GM18870 (cell line): ENCODE results near the gene SRA1.

Source experiments
- ATAC-seq: cut with Tn5 transposase; IDR thresholded peaks from one replicate; pipeline ENCODE4 v1.9.1; 2021; ENCODE audit warnings: moderate library complexity; ENCODE audit not compliant: unreplicated experiment

The SRA1 gene

GRCh38 chr5:140571105-140571504 is 13.8 kb upstream of the SRA1 start:
- ATAC-seq = no peak

- ATAC-seq = no peak
These were observed 13.2 kb upstream of the SRA1 start for GRCh38 chr5:140570488-140570887.

DNA sequence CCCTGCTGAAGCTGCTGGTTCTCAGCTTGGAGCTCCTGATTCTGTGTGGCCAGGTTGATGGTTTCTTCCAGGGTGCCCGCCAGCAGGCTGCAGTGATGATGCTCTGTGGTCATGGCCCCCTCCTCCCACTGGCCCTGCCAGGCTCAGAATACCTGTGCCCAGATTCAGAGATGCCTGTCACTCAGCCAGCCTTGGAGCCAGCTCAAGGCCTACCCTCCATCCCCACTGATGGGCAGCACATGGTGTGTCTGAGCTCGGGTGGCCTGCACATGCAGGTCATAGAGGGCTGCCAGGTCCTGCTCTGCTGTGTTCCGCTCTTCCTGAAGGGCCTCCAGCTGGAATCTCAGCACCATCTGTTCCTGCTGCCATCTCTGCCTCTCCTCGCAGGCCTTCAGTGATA is 12.8 kb upstream of the SRA1 start:
- no peak for ATAC-seq

GRCh38 chr5:140569197-140569596 is 11.9 kb upstream of the SRA1 start:
- ATAC-seq = peak; percentile 38

GRCh38 chr5:140568443-140569063 is 11.3 kb upstream of the SRA1 start:
- ATAC-seq = no peak

GRCh38 chr5:140567871-140568270 is 10.6 kb upstream of the SRA1 start:
- ATAC-seq = no peak

DNA sequence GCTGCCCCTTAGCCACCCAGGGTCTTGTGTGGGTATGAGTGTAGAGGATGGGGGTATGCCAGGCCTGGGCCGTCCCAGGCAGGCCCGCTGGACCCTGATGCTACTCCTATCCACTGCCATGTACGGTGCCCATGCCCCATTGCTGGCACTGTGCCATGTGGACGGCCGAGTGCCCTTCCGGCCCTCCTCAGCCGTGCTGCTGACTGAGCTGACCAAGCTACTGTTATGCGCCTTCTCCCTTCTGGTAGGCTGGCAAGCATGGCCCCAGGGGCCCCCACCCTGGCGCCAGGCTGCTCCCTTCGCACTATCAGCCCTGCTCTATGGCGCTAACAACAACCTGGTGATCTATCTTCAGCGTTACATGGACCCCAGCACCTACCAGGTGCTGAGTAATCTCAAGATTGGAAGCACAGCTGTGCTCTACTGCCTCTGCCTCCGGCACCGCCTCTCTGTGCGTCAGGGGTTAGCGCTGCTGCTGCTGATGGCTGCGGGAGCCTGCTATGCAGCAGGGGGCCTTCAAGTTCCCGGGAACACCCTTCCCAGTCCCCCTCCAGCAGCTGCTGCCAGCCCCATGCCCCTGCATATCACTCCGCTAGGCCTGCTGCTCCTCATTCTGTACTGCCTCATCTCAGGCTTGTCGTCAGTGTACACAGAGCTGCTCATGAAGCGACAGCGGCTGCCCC is 10.0 kb upstream of the SRA1 start:
- no peak for ATAC-seq

DNA sequence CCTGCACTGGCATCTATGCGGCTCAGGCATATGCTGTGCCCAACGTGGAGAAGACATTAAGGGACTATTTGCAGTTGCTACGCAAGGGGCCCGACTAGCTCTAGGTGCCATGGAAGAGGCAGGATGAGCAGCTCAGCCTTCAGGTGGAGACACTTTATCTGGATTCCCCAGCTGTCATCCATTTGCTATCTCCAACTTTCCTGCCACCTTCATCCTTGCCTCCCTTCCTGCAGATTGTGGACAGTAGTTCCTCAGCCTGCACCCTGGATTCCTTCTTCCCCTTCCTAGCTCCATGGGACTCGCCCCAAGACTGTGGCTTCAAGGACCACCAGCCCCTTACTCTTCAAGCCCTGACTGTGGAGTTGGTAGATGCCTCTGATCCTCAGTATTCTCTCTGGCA is 9.4 kb upstream of the SRA1 start:
- ATAC-seq = no peak

GRCh38 chr5:140565780-140566095 is 8.5 kb upstream of the SRA1 start:
- no peak for ATAC-seq

DNA sequence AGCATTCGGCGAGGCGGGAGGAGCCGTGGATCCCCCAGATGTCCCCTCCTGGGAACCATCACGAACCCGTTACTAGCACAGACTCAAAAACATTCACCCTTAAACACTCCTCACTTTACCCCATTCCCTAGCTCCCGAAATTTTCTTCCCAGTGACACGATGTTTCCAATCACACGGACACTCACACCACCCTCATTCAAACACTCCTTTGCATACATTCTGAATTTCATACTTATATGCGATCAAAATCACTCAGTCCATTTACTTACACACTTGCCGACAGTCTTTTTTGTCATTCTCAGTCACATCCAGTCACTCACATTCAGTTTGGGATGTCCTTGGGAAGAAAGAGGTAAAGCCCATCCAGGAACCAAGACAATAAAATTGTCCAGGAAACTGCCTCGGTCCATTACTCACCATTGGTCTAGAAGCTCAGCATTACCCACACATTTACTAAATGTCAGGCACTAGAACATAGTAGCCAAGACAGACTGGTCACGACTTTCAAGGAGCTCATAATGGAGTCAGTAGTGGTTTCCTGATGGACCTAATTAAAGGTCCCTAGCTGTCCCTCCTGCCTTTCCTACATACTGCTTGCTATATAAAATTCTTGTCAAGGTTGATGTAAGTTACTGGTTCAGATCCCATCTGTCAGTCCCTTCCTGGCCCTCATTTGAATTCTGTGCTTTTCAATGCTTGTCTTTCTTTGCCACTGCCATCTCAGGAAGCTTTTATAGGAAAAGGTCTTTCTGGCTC is 7.9 kb upstream of the SRA1 start:
- no peak for ATAC-seq

- peak; percentile 81 for ATAC-seq
These were observed 7.1 kb upstream of the SRA1 start, which contains the start of the genes APBB3 and SLC35A4 for GRCh38 chr5:140564196-140565023. Gene APBB3, minus strand, starts transcription at chr5:140564598. Its CDS starts 353 bp downstream, at chr5:140564245. Gene SLC35A4, plus strand, starts transcription at chr5:140564828. Its CDS starts 2,342 bp downstream, at chr5:140567170.

GRCh38 chr5:140563596-140563995 is 6.3 kb upstream of the SRA1 start:
- no peak for ATAC-seq

DNA sequence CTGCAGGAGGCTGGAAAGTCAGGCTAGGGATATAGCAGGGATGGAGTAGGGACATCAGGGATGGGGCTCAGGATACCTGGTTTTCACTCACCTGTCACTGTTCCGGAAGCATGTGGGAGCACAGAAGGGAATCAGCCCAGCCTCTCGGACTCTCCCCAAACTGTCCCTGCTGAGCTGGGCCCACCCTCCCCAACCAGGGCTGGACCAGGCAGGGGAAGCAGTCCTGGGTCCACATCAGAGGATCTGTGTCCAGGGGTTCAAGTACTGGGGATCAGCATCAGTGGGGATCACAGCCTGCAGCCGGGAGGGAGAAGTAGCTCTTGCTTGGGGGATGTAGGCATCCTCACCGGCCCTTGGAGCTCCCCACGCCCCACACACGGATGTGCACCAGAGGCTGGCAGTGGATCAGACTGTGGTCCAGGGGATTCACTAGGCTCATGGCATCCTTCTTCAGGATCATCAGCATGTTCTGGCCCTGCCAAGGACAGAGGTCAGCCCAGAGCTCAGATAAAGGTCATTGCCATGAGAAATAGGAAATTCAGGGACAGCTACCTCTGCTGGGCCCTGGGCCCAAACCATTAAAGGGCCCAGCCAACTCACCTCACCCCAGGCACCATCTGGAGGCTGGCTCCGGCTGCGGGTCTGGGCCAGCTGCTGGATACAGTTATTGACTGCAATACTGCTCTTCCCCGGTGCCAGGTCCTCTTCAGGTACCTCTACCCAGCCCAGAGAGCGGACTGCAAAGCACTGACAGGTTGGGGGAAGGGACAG is 4.7 kb upstream of the SRA1 start:
- no peak for ATAC-seq

- no peak for ATAC-seq
These were observed 3.0 kb upstream of the SRA1 start for GRCh38 chr5:140560227-140560626.

DNA sequence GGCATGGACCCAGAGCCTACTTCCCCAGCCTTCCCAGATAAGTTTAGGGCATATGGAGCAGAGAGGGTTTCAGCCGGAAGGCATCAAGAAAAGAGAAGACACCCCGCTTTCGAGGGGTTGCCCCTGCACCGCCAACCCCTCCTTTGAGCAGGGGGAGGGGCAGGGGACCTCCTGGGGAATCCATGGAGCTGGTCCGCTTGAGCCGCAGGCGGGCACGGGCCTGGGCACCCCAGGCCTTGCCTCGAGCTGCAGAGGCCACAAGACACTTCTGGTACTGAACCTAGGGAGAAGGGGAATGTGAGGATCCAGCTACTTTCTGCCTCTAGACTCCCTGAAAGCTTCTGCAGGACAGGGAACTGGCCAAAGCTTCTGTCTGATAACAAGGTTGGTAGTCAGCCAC is 1.3 kb upstream of the SRA1 start:
- ATAC-seq = no peak

- ATAC-seq = no peak
These were observed 692 bp upstream of the SRA1 start for GRCh38 chr5:140557965-140558364.

DNA sequence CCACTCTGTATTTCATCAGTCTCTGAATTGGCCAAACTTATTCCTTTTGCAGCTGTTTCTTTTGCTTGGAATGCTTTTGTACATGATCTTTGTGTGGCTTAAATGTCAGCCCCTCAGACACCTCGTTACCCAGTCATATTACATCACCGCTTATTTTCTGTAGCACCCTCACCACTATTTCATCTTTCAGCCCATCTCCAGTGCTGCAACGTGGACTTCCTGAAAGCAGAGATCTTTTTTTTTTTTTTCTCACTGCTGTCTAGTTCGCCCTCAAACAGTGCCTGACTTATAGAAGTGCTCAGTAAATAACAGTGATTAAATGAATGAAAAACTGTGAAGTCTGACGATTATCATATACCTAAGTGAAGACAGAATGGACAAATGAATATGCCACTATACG is 835 bp downstream of the SRA1 start:
- ATAC-seq = no peak

GRCh38 chr5:140555747-140556312 is 1.4 kb downstream of the SRA1 start:
- no peak for ATAC-seq

- no peak for ATAC-seq
These were observed 2.8 kb downstream of the SRA1 start for GRCh38 chr5:140554454-140554853.

- ATAC-seq = no peak
These were observed 3.6 kb downstream of the SRA1 start for GRCh38 chr5:140553657-140554056.
